B cell (primary cell): ENCODE results near the gene GCKR. TPM values are rescaled to one million over a fixed set of nuclear protein-coding genes. Genes with fewer than 3 reads are reported as not detected.
"Not testable (repeated sequence)": the region's sequence is repeated elsewhere in the genome, so short reads cannot be mapped to it uniquely, and the experiment has no call there.

Source experiments
- ATAC-seq: fragments of 200-7000 bp; cut with Tn5 transposase; one replicate; pipeline ENCODE4 v1.10.0; 2021; ENCODE audit warnings: low read depth, mild to moderate bottlenecking, moderate number of reproducible peaks, moderate library complexity
- CTCF ChIA-PET: fragments of 350-600 bp; sonication (Branson Sonifier 250); formaldehyde crosslinking; loops from one replicate; lab custom pipeline; 2021; ENCODE audit warnings: antibody characterized with exemption, inconsistent platforms; lab: Charles Lee
- POLR2A ChIA-PET: fragments of 350-600 bp; sonication (Branson Sonifier 250); formaldehyde crosslinking; loops from one replicate; lab custom pipeline; 2021; ENCODE audit warnings: antibody characterized with exemption; lab: Charles Lee
- DNase-seq: peaks from one replicate; pipeline ENCODE4 v3.0.0; 2013
- H2AFZ ChIP-seq: 2 replicates; pipeline ENCODE4 v1.6.1; 2012; ENCODE audit warnings: mild to moderate bottlenecking, low read depth, low read length; ENCODE audit not compliant: insufficient read depth, poor library complexity, severe bottlenecking
- H3K27ac ChIP-seq, 2 donors: 1 replicate in 1 of 2; 2 replicates in 1 of 2; pipeline ENCODE4 v1.5.1; 2012 to 2013; ENCODE audit warnings: low read length in 2 of 2, mild to moderate bottlenecking in 2 of 2, moderate library complexity in 1 of 2
- H3K27me3 ChIP-seq, 4 experiments: fragments of 200-600 bp in 1 of 4; sonication (generic) in 1 of 4; replicated peaks in 1 of 4; 1 replicate in 2 of 4; 2 replicates in 2 of 4; pipeline versions ENCODE4 v1.6.1 to v1.7.0; 2013 to 2016; ENCODE audit warnings: low read length in 3 of 4, mild to moderate bottlenecking in 2 of 4, mixed read lengths in 1 of 4, moderate library complexity in 1 of 4; ENCODE audit not compliant: insufficient read depth in 4 of 4, control insufficient read depth in 3 of 4; ENCODE audit errors: control extremely low read depth in 1 of 4
- H3K36me3 ChIP-seq, 2 experiments: replicated peaks in 1 of 2; 1 replicate in 1 of 2; 2 replicates in 1 of 2; pipeline versions ENCODE4 v1.6.1 to v1.7.1; 2013; ENCODE audit warnings: low read length in 1 of 2; ENCODE audit not compliant: insufficient read depth in 2 of 2, control insufficient read depth in 1 of 2; ENCODE audit errors: control extremely low read depth in 1 of 2, extremely low read depth in 1 of 2
- H3K4me1 ChIP-seq, 2 donors: fragments of 200-600 bp in 1 of 2; sonication (generic) in 1 of 2; 1 replicate in 1 of 2; 2 replicates in 1 of 2; pipeline versions ENCODE4 v1.5.1 to v1.6.1; 2013 to 2017; ENCODE audit warnings: low read length in 2 of 2; ENCODE audit not compliant: control insufficient read depth in 2 of 2, insufficient read depth in 2 of 2
- H3K4me2 ChIP-seq: replicated peaks from 2 replicates; pipeline ENCODE3; 2012; ENCODE audit warnings: mild to moderate bottlenecking, low read depth, low read length; ENCODE audit not compliant: poor library complexity, severe bottlenecking
- H3K4me3 ChIP-seq, 5 experiments: fragments of 200-600 bp in 1 of 5; sonication (generic) in 1 of 5; 1 replicate in 3 of 5; 2 replicates in 2 of 5; pipeline versions ENCODE4 v1.5.1 to v1.7.0; 2011 to 2016; ENCODE audit warnings: low read length in 4 of 5, mild to moderate bottlenecking in 4 of 5, low read depth in 2 of 5, control low read depth in 1 of 5, moderate library complexity in 1 of 5; ENCODE audit not compliant: insufficient read depth in 1 of 5; ENCODE audit errors: control extremely low read depth in 1 of 5, extremely low read depth in 1 of 5
- H3K79me2 ChIP-seq: fragments of 200-600 bp; sonication (generic); one replicate; pipeline ENCODE4 v1.6.0; 2016; ENCODE audit warnings: low read length; ENCODE audit not compliant: control insufficient read depth, insufficient read depth
- H3K9ac ChIP-seq: fragments of 200-600 bp; sonication (generic); 2 replicates; pipeline ENCODE4 v1.6.1; 2017; ENCODE audit warnings: mild to moderate bottlenecking, low read length, moderate library complexity
- H3K9me3 ChIP-seq, 3 donors: one replicate each; pipeline versions ENCODE4 v1.6.1 to v1.7.1; 2013; ENCODE audit warnings: low read length in 2 of 3; ENCODE audit not compliant: control insufficient read depth in 2 of 3, insufficient read depth in 1 of 3; ENCODE audit errors: control extremely low read depth in 1 of 3
- H4K20me1 ChIP-seq: 2 replicates; pipeline ENCODE4 v1.6.0; 2012; ENCODE audit warnings: mild to moderate bottlenecking, low read length; ENCODE audit not compliant: insufficient read depth, control insufficient read depth, poor library complexity, severe bottlenecking
- H3K27ac Mint-ChIP-seq: one replicate; pipeline ENCODE4 v1.8.0; 2021; ENCODE audit warnings: mixed read lengths
- H3K27me3 Mint-ChIP-seq: one replicate; pipeline ENCODE4 v1.8.0; 2021; ENCODE audit warnings: mixed read lengths
- H3K4me1 Mint-ChIP-seq: one replicate; pipeline ENCODE4 v1.8.0; 2021; ENCODE audit warnings: mixed read lengths
- H3K4me3 Mint-ChIP-seq: one replicate; pipeline ENCODE4 v1.8.0; 2021; ENCODE audit warnings: mixed read lengths
- H3K9me3 Mint-ChIP-seq: one replicate; pipeline ENCODE4 v1.8.0; 2022; ENCODE audit warnings: mixed read lengths; ENCODE audit not compliant: insufficient read depth
- CTCF ChIP-seq: fragments of 200-600 bp; IDR thresholded peaks from one replicate; pipeline ENCODE4 v1.8.0; 2022; ENCODE audit warnings: antibody characterized with exemption, mild to moderate bottlenecking
- EZH2 ChIP-seq: IDR thresholded peaks from 2 replicates; pipeline ENCODE4 v1.6.1; 2012; ENCODE audit warnings: borderline replicate concordance, low read depth, mild to moderate bottlenecking, moderate library complexity, low read length; ENCODE audit not compliant: insufficient read depth, poor library complexity, severe bottlenecking
- WGBS: methylation state at CpG from one replicate; pipeline ENCODE4 v1.1.5; 2013; ENCODE audit warnings: missing lambda C conversion rate; ENCODE audit not compliant: insufficient coverage; 5-methylcytosine and 5-hydroxymethylcytosine counted together
- intact Hi-C: fragments of 100-400 bp; cut with micrococcal nuclease; formaldehyde crosslinking; loops from one replicate; pipeline ENCODE4 v1.10.0; 2022
- polyA plus RNA-seq: library from polyadenylated mRNA; depleted of rRNA; stranded (reverse); fragments of >200 nt; gene quantifications from 2 replicates; pipeline ENCODE4 v1.2.3, GENCODE V29; 2012
- total RNA-seq, 2 donors: library from RNA; stranded (reverse); fragments of 120-200 nt in 1 of 2; gene quantifications; 1 replicate in 1 of 2; 2 replicates in 1 of 2; pipeline versions ENCODE4 v1.2.3 to v1.2.4, GENCODE V29; 2013 to 2022

Gene GCKR
- total and polyA plus RNA-seq, 2 donors (not counting 1 experiment from before 2014, with no cell fraction given), result not detected

- 90% methylated on average over 2 of the region's 2 CpGs for WGBS
- Mint-ChIP-seq H3K4me3 (no peak overlapping the region), H3K4me1 (no peaks in the 10 kb centered on the region), H3K9me3 (no peaks in the 10 kb centered on the region), H3K27ac (no peak overlapping the region), H3K27me3 (peaks cover 34% of the 10 kb centered on the region)
- Histone ChIP-seq H3K27me3 (peaks cover 0 to 3% (median 1%) of the 10 kb centered on the region in 4 experiments), H3K79me2 (no peaks in the 10 kb centered on the region), H2AFZ (no peak overlapping the region), H3K4me1 (no peaks in the 10 kb centered on the region), H3K4me3 (no peak overlapping the region), H3K4me2 (no peak overlapping the region), H3K9me3 (no peaks in the 10 kb centered on the region), H3K9ac (no peak overlapping the region), H3K27ac (no peak overlapping the region), H3K36me3 (no peaks in the 10 kb centered on the region), H4K20me1 (no peaks in the 10 kb centered on the region)
- CTCF ChIA-PET, result no interaction called here
- TF ChIP-seq CTCF (no peak), EZH2 (no peak)
- no peak for DNase-seq
- ATAC-seq, result no peak
- POLR2A ChIA-PET, result no interaction called here
- intact Hi-C loops, result no loop called here
These were observed 35.3 kb downstream of the GCKR start for GRCh38 chr2:27531983-27532382.

DNA sequence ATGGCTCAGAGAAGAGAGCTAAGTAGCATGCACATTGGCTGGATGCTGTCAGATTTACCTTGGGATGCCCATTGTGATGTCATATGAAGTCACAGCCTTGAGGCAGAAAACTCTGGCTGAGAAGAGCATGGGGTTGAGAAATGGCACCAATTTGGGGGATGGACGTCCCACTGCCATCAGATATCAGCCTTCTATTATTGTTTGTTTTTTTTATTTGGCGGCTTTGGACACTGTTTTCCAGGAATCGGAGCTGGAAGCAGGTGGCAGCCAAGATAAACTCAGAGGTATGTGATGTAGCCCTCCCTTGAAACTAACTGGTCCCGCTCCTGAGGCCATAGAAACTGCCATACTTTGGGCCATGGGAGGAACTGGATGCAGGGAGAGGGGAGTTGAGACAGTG, 40.6 kb downstream of the GCKR start:
- intact Hi-C loops, result no loop called here
- no peak overlapping the region for H3K4me3 Mint-ChIP-seq
- no peaks in the 10 kb centered on the region for H3K36me3 ChIP-seq
- H2AFZ ChIP-seq, result no peak overlapping the region
- no peaks in the 10 kb centered on the region for H4K20me1 ChIP-seq
- no peak overlapping the region for H3K27ac ChIP-seq
- no peak overlapping the region for H3K9ac ChIP-seq
- H3K4me1 Mint-ChIP-seq, result no peaks in the 10 kb centered on the region
- ChIA-PET POLR2A (no interaction called here), CTCF (no interaction called here)
- no peaks in the 10 kb centered on the region for H3K4me1 ChIP-seq
- no peaks in the 10 kb centered on the region for H3K9me3 ChIP-seq
- peaks cover 0 to 3% (median 0%) of the 10 kb centered on the region in 4 experiments for H3K27me3 ChIP-seq
- peaks cover 29% of the 10 kb centered on the region for H3K27me3 Mint-ChIP-seq
- ATAC-seq, result no peak
- TF ChIP-seq CTCF (no peak), EZH2 (no peak)
- no peaks in the 10 kb centered on the region for H3K79me2 ChIP-seq
- 100% methylated on average over 1 of the region's 4 CpGs for WGBS
- no peak overlapping the region for H3K4me2 ChIP-seq
- no peaks in the 10 kb centered on the region for H3K9me3 Mint-ChIP-seq
- no peak overlapping the region for H3K27ac Mint-ChIP-seq
- no peak overlapping the region for H3K4me3 ChIP-seq
- DNase-seq, result no peak

GRCh38 chr2:27538839-27539450, 42.3 kb downstream of the GCKR start:
- H3K4me3 ChIP-seq, H3K4me1 Mint-ChIP-seq, DNase-seq, H3K9me3 Mint-ChIP-seq, CTCF ChIA-PET, H3K9me3 ChIP-seq, H3K4me1 ChIP-seq, H3K27ac ChIP-seq, H3K4me2 ChIP-seq, H3K9ac ChIP-seq, POLR2A ChIA-PET, intact Hi-C loops, H2AFZ ChIP-seq, H3K79me2 ChIP-seq, H4K20me1 ChIP-seq, ATAC-seq, H3K27me3 ChIP-seq, H3K27ac Mint-ChIP-seq, H3K4me3 Mint-ChIP-seq, H3K36me3 ChIP-seq: not testable (repeated sequence)
- WGBS, result no CpG with 5 or more reads among the region's 6 CpGs
- peaks cover 27% of the 10 kb centered on the region for H3K27me3 Mint-ChIP-seq
